ENCODE results near the gene OR2T35.

The OR2T35 gene

GRCh38 chr1:248589334-248589733 is 55.7 kb downstream of the OR2T35 start:
- no peak for DNase-seq (ENCODE audit: insufficient read length, low spot score)
- TF ChIP-seq, protein P1, sequence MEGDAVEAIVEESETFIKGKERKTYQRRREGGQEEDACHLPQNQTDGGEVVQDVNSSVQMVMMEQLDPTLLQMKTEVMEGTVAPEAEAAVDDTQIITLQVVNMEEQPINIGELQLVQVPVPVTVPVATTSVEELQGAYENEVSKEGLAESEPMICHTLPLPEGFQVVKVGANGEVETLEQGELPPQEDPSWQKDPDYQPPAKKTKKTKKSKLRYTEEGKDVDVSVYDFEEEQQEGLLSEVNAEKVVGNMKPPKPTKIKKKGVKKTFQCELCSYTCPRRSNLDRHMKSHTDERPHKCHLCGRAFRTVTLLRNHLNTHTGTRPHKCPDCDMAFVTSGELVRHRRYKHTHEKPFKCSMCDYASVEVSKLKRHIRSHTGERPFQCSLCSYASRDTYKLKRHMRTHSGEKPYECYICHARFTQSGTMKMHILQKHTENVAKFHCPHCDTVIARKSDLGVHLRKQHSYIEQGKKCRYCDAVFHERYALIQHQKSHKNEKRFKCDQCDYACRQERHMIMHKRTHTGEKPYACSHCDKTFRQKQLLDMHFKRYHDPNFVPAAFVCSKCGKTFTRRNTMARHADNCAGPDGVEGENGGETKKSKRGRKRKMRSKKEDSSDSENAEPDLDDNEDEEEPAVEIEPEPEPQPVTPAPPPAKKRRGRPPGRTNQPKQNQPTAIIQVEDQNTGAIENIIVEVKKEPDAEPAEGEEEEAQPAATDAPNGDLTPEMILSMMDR (IDR thresholded peaks at IDR 0.05; ENCODE audit: insufficient read depth, missing control alignments): no peak
- no peak for FAIRE-seq

Data from D721Med (cell line).